ENCODE results near the gene CAVIN2.

Gene CAVIN2

GRCh38 chr2:191838526-191838925 lies 8.4 kb downstream of the CAVIN2 start:
- DNase-seq = no peak

- DNase-seq = no peak
These were observed 9.8 kb downstream of the CAVIN2 start for GRCh38 chr2:191836853-191837769.

GRCh38 chr2:191836471-191836852 lies 10.4 kb downstream of the CAVIN2 start:
- DNase-seq = no peak

DNA sequence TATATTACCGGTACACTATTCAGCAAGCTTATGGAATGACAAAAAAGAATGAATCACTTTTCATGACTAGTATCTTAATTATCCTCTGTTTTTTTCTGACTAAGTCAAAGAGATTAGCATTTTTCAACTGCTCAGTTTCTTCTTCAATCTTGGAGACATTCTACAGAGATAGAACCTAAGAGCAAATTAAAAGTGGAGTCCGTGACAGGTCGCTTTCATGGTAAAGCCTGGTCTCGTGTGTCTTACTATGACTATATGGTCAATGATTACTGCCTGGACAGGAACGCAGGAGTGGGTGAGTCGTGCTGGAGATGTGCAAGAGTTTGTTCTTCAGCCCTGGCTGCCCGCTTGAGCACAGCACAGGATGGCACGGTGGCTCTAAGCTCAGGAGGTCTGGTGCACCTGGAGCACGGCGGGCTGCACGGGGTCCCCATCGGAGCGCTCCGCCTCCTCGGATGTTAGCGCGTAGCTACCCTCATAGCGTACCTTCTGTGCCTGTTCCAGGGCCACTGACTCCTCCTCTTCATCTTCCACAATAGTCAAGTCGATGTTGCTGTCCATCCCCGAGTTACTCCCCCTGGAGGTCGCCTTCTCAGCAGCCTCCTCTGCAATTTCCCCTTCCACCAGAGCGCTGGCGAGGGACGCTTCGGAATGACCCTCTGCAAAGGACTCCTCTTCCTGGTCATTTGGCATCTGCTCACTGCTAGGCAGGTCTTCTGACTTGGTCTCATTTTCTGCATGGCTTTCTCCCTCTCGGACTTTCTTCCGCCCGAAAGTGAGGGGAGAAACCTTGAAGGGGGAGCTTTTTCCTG lies 11.1 kb downstream of the CAVIN2 start:
- no peak for DNase-seq

DNA sequence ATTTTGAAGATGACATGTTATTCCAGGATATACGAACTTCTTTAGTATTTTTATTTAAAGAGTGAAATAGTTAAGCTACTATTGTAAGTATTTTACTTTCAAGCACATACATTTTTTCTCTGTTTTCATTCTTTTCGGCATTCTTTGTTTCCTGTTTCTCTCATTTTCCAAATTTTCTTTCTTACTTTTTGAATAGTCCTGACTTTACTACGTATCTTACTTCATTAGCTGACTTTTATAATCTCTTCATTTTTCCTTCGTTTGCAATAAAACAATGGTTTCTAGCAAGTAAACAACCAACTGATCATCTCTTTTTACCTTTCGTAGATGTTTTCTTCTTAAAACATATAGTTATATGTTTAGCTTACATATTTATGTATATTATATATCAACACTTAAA lies 11.8 kb downstream of the CAVIN2 start:
- no peak for DNase-seq

GRCh38 chr2:191833356-191833755 lies 13.5 kb downstream of the CAVIN2 start:
- no peak for DNase-seq

DNA sequence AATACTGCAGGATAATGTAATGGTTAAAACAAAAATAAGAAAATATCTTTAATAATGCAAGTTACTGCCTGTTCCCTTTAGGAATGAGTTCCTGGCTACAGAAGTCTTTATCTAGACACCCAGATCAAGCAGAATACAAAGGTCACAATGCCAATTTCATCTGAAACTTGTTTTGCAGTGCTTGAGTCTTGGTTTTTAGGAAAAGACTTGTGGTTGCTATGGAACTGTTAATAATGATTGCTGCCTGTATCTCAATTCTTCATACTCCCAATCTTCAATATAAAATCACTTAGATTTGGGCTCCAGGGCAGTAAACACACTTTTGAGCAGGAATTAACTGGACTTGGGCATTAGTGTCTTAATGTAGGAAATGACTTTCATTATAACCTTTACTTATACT lies 14.2 kb downstream of the CAVIN2 start:
- DNase-seq = no peak

GRCh38 chr2:191831410-191831994 lies 15.4 kb downstream of the CAVIN2 start:
- DNase-seq = no peak

DNA sequence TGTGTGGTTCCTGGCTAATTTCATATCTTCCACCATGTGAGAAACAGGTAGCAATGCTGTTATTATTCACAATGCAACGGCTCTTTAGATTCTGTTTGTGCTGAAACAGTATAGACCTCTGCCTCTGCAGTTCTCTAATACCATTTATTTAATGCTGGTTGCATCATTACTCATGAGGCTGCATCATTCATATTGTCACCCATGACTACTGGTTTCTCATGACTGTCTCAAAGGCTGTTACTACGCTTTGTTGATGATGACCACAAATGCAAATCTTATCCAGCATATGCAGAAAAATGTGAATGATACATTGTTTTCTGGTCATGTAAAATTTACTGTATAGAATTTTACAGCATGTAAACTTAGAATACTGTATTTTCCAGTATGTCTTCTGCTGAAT lies 22.5 kb downstream of the CAVIN2 start:
- DNase-seq = no peak

GRCh38 chr2:191821078-191821477 lies 25.8 kb downstream of the CAVIN2 start:
- no peak for DNase-seq

DNA sequence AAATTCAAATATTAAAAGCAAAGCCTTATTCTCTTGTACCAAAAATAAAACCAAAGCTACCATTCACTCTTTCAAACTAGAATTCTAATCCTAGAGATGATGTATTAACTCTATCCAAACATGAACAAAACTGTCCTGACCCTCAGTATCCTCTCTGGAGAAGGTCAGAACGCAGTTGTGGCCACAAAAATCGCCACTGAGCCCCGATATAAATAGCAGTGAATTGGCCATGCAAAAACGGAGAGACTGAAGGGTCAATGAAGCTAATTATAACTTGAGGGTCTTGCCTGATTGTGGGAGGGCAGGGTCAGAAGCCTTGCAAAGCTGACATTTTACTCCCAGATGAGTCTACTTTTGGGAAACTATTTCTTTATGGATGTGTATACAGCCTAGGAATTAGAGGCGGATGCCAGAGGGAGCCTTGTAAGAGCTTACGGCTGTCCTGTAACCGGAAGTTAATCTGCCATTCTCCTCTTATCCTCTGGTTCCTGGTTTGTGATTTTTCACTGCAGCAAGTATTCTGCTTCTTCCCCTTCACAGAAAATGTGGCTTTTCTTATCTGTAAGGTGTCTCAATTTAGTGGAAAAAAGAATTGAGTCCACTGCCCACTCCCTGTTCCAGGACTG lies 28.1 kb downstream of the CAVIN2 start:
- no peak for DNase-seq

GRCh38 chr2:191818133-191818532 lies 28.8 kb downstream of the CAVIN2 start:
- no peak for DNase-seq

DNA sequence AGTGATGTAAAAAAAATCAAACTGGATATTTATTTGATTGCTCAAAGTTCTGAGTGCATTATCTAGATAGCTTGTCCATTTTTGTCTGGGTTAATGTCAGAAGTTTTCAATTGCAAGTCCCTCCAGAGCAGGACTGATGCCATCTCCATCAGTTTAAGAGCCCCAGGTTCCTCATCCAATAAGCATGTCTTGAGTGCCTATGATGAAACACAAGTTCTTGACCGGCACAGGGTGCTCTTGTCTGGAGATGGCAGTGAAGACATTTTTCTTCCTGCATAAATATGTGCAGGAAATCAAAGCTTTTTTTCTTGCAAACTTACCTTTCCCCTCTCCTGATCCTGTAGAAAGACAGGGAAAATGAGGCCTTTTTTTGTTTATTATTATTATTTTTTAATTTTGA lies 31.9 kb downstream of the CAVIN2 start:
- no peak for DNase-seq

DNA sequence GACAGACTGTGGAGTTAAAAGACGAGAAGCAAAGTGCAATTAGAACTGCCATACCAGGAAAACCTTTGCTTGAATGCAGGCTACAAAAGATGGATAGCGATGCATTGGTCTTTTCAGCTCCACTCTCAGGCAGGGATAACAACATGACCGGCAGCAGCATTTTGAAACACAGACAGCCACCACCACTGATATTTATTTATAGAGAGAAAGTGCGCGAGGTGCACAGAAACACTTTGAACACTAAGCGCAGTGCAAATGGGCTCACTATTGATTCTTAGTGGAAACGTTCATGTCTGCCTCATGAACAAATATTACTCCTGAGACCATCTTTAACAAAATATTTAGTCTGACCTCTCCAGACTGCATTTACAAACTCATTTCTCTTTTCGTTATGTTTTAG lies 32.9 kb downstream of the CAVIN2 start:
- no peak for DNase-seq

DNA sequence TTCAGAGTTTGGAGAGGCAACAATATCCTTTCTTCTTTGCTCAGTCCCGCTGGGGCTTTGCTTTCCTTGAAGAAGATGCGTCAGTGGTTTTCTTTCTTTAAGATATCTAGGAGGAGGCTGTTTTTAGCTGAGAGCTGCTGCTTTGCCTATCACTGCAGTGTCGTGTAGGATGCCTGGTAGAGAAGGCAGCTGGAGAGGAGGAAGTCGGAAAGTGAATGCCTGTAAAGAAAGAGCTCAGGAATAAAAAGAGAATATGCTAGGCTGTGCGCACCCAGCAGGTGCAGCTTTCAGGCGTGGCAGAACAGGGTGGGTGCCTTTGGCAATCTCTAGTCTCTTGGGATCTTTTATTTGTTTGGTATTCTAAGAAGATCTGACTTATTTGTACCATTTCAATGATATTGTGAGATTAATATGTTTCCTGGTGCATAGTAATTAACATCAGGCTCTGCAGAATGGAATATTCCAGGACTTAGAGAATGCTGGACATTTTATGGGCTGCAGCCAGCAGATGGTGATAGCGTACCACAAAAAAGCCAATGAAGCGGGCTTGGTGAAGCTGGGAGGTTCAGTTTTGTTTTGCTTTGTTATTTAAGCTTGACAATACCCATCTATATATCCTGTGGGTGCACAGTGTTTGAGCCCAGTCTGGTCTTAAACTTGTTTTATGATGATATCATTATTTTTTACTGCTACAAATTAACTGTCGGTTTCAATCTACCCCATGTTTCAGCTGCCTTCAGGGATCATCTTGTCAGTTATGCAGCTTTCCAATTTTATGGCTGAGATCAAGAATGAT lies 34.9 kb downstream of the CAVIN2 start:
- peak; percentile 17 for DNase-seq

DNA sequence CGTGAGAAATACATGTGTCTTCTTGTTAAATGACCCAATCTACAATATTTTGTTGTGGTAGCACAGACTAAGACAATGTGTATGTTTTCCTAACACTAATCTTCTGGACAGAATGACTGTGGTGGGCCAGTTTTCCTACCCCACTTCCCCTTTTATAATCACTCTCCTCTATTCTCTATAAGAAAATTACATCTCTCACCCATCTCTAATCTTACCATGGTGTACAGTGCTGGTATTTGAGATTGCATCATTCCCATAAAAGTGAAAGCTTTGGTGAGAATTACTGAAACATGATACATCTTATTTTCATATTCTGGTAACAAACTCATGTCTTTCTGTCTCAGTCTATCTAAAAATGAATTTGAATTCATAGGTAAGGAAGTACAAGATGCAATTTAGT lies 40.5 kb downstream of the CAVIN2 start:
- DNase-seq = no peak

DNA sequence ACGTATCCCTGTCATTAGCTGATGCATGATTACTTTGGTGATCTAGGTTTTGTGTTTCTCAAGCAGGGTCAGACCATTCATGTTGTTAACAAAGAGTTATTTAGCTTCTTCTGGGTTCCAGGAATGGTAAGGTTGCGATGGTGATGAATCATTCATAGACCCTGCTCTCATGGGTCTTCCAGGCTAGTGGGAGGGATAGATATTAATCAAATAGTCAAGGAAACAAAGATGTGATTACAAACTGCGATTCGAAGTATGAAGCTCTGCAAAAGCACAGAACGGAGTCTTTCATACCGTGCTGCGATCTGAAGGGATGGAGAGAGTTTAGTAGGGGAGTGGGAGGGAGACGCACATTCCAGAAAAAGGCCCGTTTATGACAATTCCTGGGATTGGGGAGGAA lies 42.1 kb downstream of the CAVIN2 start:
- no peak for DNase-seq

DNA sequence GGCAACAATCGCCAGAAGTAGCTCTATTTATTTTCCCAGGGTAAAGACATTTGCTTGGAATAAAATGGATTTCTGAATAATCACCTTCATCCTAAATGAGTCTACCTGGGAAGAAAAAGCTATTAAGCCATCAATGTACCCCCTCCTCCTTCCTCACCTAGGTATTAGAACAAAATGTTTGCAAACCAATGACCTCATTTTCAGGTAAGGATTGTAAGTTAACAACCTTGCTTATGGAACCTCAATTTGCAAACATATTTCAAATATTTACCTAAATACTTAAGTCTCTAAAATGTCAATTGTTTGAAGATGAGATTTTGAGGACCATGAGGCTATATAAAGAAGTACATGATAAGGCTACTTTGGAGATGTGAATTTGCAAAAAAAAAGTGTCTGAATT lies 43.9 kb downstream of the CAVIN2 start:
- DNase-seq = no peak

- DNase-seq = no peak
These were observed 44.7 kb downstream of the CAVIN2 start for GRCh38 chr2:191802180-191802579.

- DNase-seq = no peak
These were observed 46.0 kb downstream of the CAVIN2 start for GRCh38 chr2:191800874-191801273.

- no peak for DNase-seq
These were observed 47.4 kb downstream of the CAVIN2 start for GRCh38 chr2:191799526-191799925.
